HCT116 (cell line): ENCODE data around the gene TCERG1L. TPM values are rescaled to one million over a fixed set of nuclear protein-coding genes. Genes with fewer than 3 reads are reported as not detected.

Source experiments
- ATAC-seq: fragments of 200-7000 bp; cut with Tn5 transposase; 2 replicates; pipeline ENCODE4 v1.9.1; 2020; ENCODE audit warnings: mild to moderate bottlenecking, moderate library complexity
- BruUV-seq: library from RNA; stranded (reverse); fragments of 400-500 nt; replicated peaks from 2 replicates; lab custom pipeline; 2021; lab: Mats Ljungman, UMichigan
- CTCF ChIA-PET: fragments of 300-600 bp; sonication (Branson Sonifier 250); formaldehyde crosslinking; loops from one replicate; lab custom pipeline; 2021; ENCODE audit warnings: antibody characterized with exemption; lab: Charles Lee
- POLR2A ChIA-PET: fragments of 300-600, 350-600 bp; sonication (Branson Sonifier 250); formaldehyde crosslinking; loops from one replicate; lab custom pipeline; 2021; ENCODE audit warnings: antibody characterized with exemption; lab: Charles Lee
- RAD21 ChIA-PET, 2 experiments: fragments of 300-600 bp; sonication (Branson Sonifier 250); formaldehyde crosslinking; loops; one replicate each; lab custom pipeline; 2023; ENCODE audit warnings: low total read pairs in 2 of 2; ENCODE audit not compliant: uncharacterized antibody in 2 of 2, unreplicated experiment in 2 of 2, low non-redundant PET in 1 of 2; lab: Charles Lee
- DNase-seq: peaks from one replicate; pipeline ENCODE4 v3.0.0-alpha.2; 2010; ENCODE audit warnings: low read depth, low spot score
- H2AFZ ChIP-seq: fragments of 200-600 bp; shearing (Covaris generic), sonication (generic); 2 replicates; pipeline ENCODE4 v1.6.1; 2017; ENCODE audit warnings: low read depth, mixed run types, mixed read lengths, antibody characterized with exemption, low read length; ENCODE audit not compliant: poor library complexity, severe bottlenecking
- H3K27ac ChIP-seq: 2 replicates; pipeline ENCODE4 v1.5.1; 2012; ENCODE audit warnings: low read depth, low read length
- H3K27me3 ChIP-seq: fragments of 200-600 bp; sonication (generic); 2 replicates; pipeline ENCODE4 v1.6.1; 2016; ENCODE audit warnings: mixed run types, low read length, mixed read lengths; ENCODE audit not compliant: insufficient read depth
- H3K36me3 ChIP-seq, 2 experiments: fragments of 200-500 bp in 1 of 2; fragments of 200-600 bp in 1 of 2; sonication (Bioruptor generic) in 1 of 2; sonication (generic) in 1 of 2; 2 replicates each; pipeline versions ENCODE4 v1.5.1 to v1.6.1; 2014 to 2016; ENCODE audit warnings: low read length in 2 of 2, inconsistent platforms in 1 of 2, mixed read lengths in 1 of 2, mixed run types in 1 of 2; ENCODE audit not compliant: insufficient read depth in 2 of 2, control insufficient read depth in 1 of 2
- H3K4me1 ChIP-seq, 2 experiments: fragments of 200-600 bp in 1 of 2; sonication (generic) in 1 of 2; 2 replicates each; pipeline versions ENCODE4 v1.5.1 to v1.6.1; 2012 to 2017; ENCODE audit warnings: low read length in 2 of 2, inconsistent platforms in 1 of 2, mild to moderate bottlenecking in 1 of 2, mixed read lengths in 1 of 2, mixed run types in 1 of 2, moderate library complexity in 1 of 2; ENCODE audit not compliant: insufficient read depth in 2 of 2, control insufficient read depth in 1 of 2
- H3K4me2 ChIP-seq: fragments of 200-600 bp; sonication (generic); 2 replicates; pipeline ENCODE4 v1.6.1; 2017; ENCODE audit warnings: mixed run types, low read length, mixed read lengths
- H3K4me3 ChIP-seq, 2 experiments: fragments of 200-600 bp in 1 of 2; sonication (generic) in 1 of 2; replicated peaks in 1 of 2; 2 replicates each; pipeline ENCODE4 v1.5.1; 2011 to 2016; ENCODE audit warnings: low read length in 2 of 2, control low read depth in 1 of 2, low read depth in 1 of 2, mild to moderate bottlenecking in 1 of 2, mixed read lengths in 1 of 2, mixed run types in 1 of 2
- H3K79me2 ChIP-seq: fragments of 200-600 bp; sonication (generic); 2 replicates; pipeline ENCODE4 v1.6.1; 2017; ENCODE audit warnings: mild to moderate bottlenecking, mixed run types, low read length, moderate library complexity, mixed read lengths; ENCODE audit not compliant: insufficient read depth
- H3K9ac ChIP-seq: fragments of 200-600 bp; sonication (generic); 2 replicates; pipeline ENCODE4 v1.6.1; 2016; ENCODE audit warnings: low read length, mixed read lengths
- H3K9me2 ChIP-seq: fragments of 200-600 bp; sonication (generic), shearing (Covaris generic); 2 replicates; pipeline ENCODE4 v1.6.1; 2017; ENCODE audit warnings: mixed run types, mild to moderate bottlenecking, moderate library complexity; ENCODE audit not compliant: insufficient read depth
- H3K9me3 ChIP-seq, 2 experiments: fragments of 200-500 bp in 1 of 2; fragments of 200-600 bp in 1 of 2; sonication (Bioruptor generic) in 1 of 2; sonication (generic) in 1 of 2; 2 replicates each; pipeline ENCODE4 v1.6.1; 2014 to 2017; ENCODE audit warnings: low read length in 2 of 2, mixed read lengths in 2 of 2, inconsistent platforms in 1 of 2, low read depth in 1 of 2, mild to moderate bottlenecking in 1 of 2, mixed run types in 1 of 2, moderate library complexity in 1 of 2; ENCODE audit not compliant: control insufficient read depth in 1 of 2, insufficient read depth in 1 of 2
- H4K20me1 ChIP-seq: fragments of 200-600 bp; sonication (generic), shearing (Covaris generic); 2 replicates; pipeline ENCODE4 v1.6.1; 2017; ENCODE audit warnings: mixed run types, mild to moderate bottlenecking, moderate library complexity; ENCODE audit not compliant: insufficient read depth
- CBX3 ChIP-seq: IDR thresholded peaks from 2 replicates; pipeline ENCODE4 v1.6.1; 2012; ENCODE audit warnings: low read depth
- CEBPB ChIP-seq: IDR thresholded peaks from 2 replicates; pipeline ENCODE4 v1.6.1; 2012; ENCODE audit warnings: low read depth
- EGR1 ChIP-seq: IDR thresholded peaks from 2 replicates; pipeline ENCODE4 v1.6.1; 2012; ENCODE audit warnings: low read depth
- EZH2 ChIP-seq: fragments of 200-600 bp; sonication (generic); IDR thresholded peaks from 2 replicates; pipeline ENCODE4 v1.6.1; 2017; ENCODE audit warnings: antibody characterized with exemption, mixed run types
- EZH2phosphoT487 ChIP-seq: fragments of 200-600 bp; IDR thresholded peaks from 2 replicates; pipeline ENCODE4 v1.6.1; 2018; ENCODE audit warnings: antibody characterized with exemption, borderline replicate concordance
- JUND ChIP-seq: IDR thresholded peaks from 2 replicates; pipeline ENCODE4 v1.6.1; 2012
- POLR2A ChIP-seq: IDR thresholded peaks from 2 replicates; pipeline ENCODE4 v1.7.0; 2011; ENCODE audit warnings: borderline replicate concordance; ENCODE audit not compliant: insufficient read depth, insufficient read length; ENCODE audit errors: extremely low read depth
- POLR2AphosphoS5 ChIP-seq: IDR thresholded peaks from 2 replicates; pipeline ENCODE4 v1.6.1; 2011; ENCODE audit warnings: mild to moderate bottlenecking, low read depth, low read length, moderate library complexity
- RAD21 ChIP-seq: IDR thresholded peaks from 2 replicates; pipeline ENCODE4 v1.6.1; 2012; ENCODE audit warnings: low read depth, mild to moderate bottlenecking
- REST ChIP-seq: IDR thresholded peaks from 2 replicates; pipeline ENCODE4 v1.6.1; 2012; ENCODE audit warnings: low read depth
- SIN3A ChIP-seq: IDR thresholded peaks from 2 replicates; pipeline ENCODE4 v1.6.1; 2012; ENCODE audit warnings: low read depth
- SRF ChIP-seq: IDR thresholded peaks from 2 replicates; pipeline ENCODE4 v1.6.1; 2012; ENCODE audit warnings: low read depth
- TCF7L2 ChIP-seq: IDR thresholded peaks from 2 replicates; pipeline ENCODE4 v1.7.0; 2011; ENCODE audit warnings: borderline replicate concordance, inconsistent platforms; ENCODE audit not compliant: insufficient read depth, insufficient read length; ENCODE audit errors: extremely low read depth
- YY1 ChIP-seq: IDR thresholded peaks from 2 replicates; pipeline ENCODE4 v1.6.1; 2011; ENCODE audit warnings: low read length, low read depth, moderate library complexity, mild to moderate bottlenecking; ENCODE audit not compliant: insufficient replicate concordance; ENCODE audit errors: extremely low read depth
- ZBTB33 ChIP-seq: IDR thresholded peaks from 2 replicates; pipeline ENCODE4 v1.6.1; 2011; ENCODE audit warnings: mild to moderate bottlenecking, low read length, moderate library complexity; ENCODE audit not compliant: insufficient replicate concordance; ENCODE audit errors: extremely low read depth
- ZFX ChIP-seq: fragments of 450-650 bp; IDR thresholded peaks from 2 replicates; pipeline ENCODE4 v1.6.1; 2017
- ZNF274 ChIP-seq: fragments of 200-500 bp; sonication (Bioruptor generic); IDR thresholded peaks from 2 replicates; pipeline ENCODE4 v1.6.1; 2014; ENCODE audit warnings: mild to moderate bottlenecking, low read depth, low read length, inconsistent platforms
- intact Hi-C: fragments of 100-400 bp; cut with micrococcal nuclease; formaldehyde crosslinking; loops from 2 replicates; pipeline ENCODE4 v1.10.0; 2022
- total RNA-seq: library from RNA; stranded (reverse); gene quantifications from one replicate; pipeline ENCODE4 v1.2.1, GENCODE V29; 2021; ENCODE audit not compliant: unreplicated experiment
- TF ChIP-seq, protein P1 (sequence below), 3 experiments: fragments of 200-600 bp in 1 of 3; sonication (generic) in 1 of 3; IDR thresholded peaks in 2 of 3; conservative IDR thresholded peaks in 1 of 3; 2 replicates each; pipeline ENCODE4 v1.5.1; 2012 to 2017; ENCODE audit warnings: low read depth in 2 of 3, low read length in 2 of 3, antibody characterized with exemption in 1 of 3, borderline replicate concordance in 1 of 3, control low read depth in 1 of 3, mild to moderate bottlenecking in 1 of 3, mixed read lengths in 1 of 3, mixed run types in 1 of 3, moderate library complexity in 1 of 3; ENCODE audit not compliant: insufficient read depth in 1 of 3
- TF ChIP-seq, protein P2 (sequence below): IDR thresholded peaks from 2 replicates; pipeline ENCODE4 v1.6.1; 2012

The TCERG1L gene
- total RNA-seq, 1 experiment from 2014 or later: not detected

GRCh38 chr10:131071721-131072120 lies 239.8 kb downstream of the TCERG1L start:
- ATAC-seq (no peak), DNase-seq (no peak)
- no peak for TF ChIP-seq CEBPB
- no peak for TF ChIP-seq SRF
- no peak for TF ChIP-seq EZH2
- TF ChIP-seq, protein P1, sequence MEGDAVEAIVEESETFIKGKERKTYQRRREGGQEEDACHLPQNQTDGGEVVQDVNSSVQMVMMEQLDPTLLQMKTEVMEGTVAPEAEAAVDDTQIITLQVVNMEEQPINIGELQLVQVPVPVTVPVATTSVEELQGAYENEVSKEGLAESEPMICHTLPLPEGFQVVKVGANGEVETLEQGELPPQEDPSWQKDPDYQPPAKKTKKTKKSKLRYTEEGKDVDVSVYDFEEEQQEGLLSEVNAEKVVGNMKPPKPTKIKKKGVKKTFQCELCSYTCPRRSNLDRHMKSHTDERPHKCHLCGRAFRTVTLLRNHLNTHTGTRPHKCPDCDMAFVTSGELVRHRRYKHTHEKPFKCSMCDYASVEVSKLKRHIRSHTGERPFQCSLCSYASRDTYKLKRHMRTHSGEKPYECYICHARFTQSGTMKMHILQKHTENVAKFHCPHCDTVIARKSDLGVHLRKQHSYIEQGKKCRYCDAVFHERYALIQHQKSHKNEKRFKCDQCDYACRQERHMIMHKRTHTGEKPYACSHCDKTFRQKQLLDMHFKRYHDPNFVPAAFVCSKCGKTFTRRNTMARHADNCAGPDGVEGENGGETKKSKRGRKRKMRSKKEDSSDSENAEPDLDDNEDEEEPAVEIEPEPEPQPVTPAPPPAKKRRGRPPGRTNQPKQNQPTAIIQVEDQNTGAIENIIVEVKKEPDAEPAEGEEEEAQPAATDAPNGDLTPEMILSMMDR (IDR thresholded peaks at IDR 0.05 in 2 of 3, conservative IDR thresholded peaks at IDR 0.05 in 1 of 3; ENCODE audit: borderline replicate concordance in 1 of 3, insufficient read depth in 1 of 3, low read depth in 2 of 3, low read length in 2 of 3): no peak
- TF ChIP-seq, protein P2, sequence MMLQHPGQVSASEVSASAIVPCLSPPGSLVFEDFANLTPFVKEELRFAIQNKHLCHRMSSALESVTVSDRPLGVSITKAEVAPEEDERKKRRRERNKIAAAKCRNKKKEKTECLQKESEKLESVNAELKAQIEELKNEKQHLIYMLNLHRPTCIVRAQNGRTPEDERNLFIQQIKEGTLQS: no peak
- no peak for TF ChIP-seq REST
- no peak for TF ChIP-seq RAD21
- TF ChIP-seq JUND: no peak
- no peak for TF ChIP-seq ZFX
- no peak for TF ChIP-seq ZNF274
- no peak for TF ChIP-seq EGR1
- no peak for TF ChIP-seq EZH2phosphoT487
- no peak for TF ChIP-seq POLR2AphosphoS5
- no peak for TF ChIP-seq TCF7L2
- TF ChIP-seq POLR2A: no peak
- TF ChIP-seq ZBTB33: no peak
- TF ChIP-seq SIN3A: no peak
- no peak for TF ChIP-seq YY1
- no peak for TF ChIP-seq CBX3
- RAD21 ChIA-PET: no interaction called here
- Histone ChIP-seq H3K9me2 (no peaks in the 10 kb centered on the region), H3K4me3 (no peak overlapping the region), H3K79me2 (no peaks in the 10 kb centered on the region), H3K27ac (no peak overlapping the region), H3K4me2 (no peak overlapping the region), H3K27me3 (no peaks in the 10 kb centered on the region), H2AFZ (no peak overlapping the region), H3K36me3 (no peaks in the 10 kb centered on the region), H3K4me1 (no peaks in the 10 kb centered on the region), H3K9ac (no peak overlapping the region), H4K20me1 (no peaks in the 10 kb centered on the region), H3K9me3 (no peaks in the 10 kb centered on the region)
- BruUV-seq: no TSS peak
- intact Hi-C loops: no loop called here
- CTCF ChIA-PET: no interaction called here
- POLR2A ChIA-PET: no interaction called here
